Peyer's patch (tissue), 4 donors: ENCODE results near the gene PPEF2.

Source experiments
- POLR2A ChIP-seq, 2 donors: fragments of 450-650 bp; IDR thresholded peaks; one replicate each; pipeline ENCODE4 v1.5.1; 2017; ENCODE audit warnings: antibody characterized with exemption in 2 of 2, mild to moderate bottlenecking in 2 of 2, moderate library complexity in 2 of 2
- TF ChIP-seq, protein P1 (sequence below), 6 experiments: fragments of 450-650 bp in 4 of 6; fragments of 200-600 bp in 2 of 6; sonication (generic) in 1 of 6; IDR thresholded peaks; one replicate each; pipeline ENCODE4 v1.5.1; 2017 to 2019; ENCODE audit warnings: antibody characterized with exemption in 6 of 6, mild to moderate bottlenecking in 3 of 6, moderate library complexity in 1 of 6

- no peak for TF ChIP-seq POLR2A (IDR thresholded peaks at IDR 0.05)
- TF ChIP-seq, protein P1, sequence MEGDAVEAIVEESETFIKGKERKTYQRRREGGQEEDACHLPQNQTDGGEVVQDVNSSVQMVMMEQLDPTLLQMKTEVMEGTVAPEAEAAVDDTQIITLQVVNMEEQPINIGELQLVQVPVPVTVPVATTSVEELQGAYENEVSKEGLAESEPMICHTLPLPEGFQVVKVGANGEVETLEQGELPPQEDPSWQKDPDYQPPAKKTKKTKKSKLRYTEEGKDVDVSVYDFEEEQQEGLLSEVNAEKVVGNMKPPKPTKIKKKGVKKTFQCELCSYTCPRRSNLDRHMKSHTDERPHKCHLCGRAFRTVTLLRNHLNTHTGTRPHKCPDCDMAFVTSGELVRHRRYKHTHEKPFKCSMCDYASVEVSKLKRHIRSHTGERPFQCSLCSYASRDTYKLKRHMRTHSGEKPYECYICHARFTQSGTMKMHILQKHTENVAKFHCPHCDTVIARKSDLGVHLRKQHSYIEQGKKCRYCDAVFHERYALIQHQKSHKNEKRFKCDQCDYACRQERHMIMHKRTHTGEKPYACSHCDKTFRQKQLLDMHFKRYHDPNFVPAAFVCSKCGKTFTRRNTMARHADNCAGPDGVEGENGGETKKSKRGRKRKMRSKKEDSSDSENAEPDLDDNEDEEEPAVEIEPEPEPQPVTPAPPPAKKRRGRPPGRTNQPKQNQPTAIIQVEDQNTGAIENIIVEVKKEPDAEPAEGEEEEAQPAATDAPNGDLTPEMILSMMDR (IDR thresholded peaks at IDR 0.05): no peak
Measured at GRCh38 chr4:75820676-75821075, 81.6 kb downstream of the PPEF2 start.
